Islet precursor cell (in vitro differentiated cells): Measurements from ENCODE around the gene SLC2A4.

ENCODE experiments used
- DNase-seq: peaks from one replicate; pipeline ENCODE4 v3.0.0-alpha.2; 2018

Gene SLC2A4

DNA sequence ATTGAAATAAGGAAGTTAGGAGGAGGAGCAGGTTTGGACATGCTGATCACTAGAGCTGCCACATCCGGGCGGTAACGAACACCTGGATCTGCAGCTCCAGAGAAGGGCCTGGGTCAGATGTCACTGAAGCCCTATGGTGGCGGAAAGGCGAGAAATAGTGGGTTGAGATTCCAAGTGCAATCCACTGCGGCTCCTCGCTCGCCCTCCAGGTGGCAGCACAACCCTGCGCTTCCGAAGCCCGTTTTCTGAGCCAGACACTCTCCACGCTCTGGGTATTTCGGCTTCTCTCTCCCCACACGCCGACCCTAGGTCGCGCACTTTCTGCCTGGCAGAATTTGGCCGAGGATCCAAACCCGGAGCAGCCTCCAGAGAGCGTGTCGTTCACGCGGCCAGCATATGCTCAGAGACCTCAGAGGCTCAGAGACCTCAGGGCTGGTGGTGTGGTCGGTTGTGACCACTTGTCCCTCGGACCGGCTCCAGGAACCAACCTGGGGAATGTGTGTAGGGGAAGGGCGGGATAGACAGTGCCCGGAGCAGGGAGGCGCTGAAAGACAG lies 922 bp upstream of the SLC2A4 start:
- peak; percentile 96 for DNase-seq

DNA sequence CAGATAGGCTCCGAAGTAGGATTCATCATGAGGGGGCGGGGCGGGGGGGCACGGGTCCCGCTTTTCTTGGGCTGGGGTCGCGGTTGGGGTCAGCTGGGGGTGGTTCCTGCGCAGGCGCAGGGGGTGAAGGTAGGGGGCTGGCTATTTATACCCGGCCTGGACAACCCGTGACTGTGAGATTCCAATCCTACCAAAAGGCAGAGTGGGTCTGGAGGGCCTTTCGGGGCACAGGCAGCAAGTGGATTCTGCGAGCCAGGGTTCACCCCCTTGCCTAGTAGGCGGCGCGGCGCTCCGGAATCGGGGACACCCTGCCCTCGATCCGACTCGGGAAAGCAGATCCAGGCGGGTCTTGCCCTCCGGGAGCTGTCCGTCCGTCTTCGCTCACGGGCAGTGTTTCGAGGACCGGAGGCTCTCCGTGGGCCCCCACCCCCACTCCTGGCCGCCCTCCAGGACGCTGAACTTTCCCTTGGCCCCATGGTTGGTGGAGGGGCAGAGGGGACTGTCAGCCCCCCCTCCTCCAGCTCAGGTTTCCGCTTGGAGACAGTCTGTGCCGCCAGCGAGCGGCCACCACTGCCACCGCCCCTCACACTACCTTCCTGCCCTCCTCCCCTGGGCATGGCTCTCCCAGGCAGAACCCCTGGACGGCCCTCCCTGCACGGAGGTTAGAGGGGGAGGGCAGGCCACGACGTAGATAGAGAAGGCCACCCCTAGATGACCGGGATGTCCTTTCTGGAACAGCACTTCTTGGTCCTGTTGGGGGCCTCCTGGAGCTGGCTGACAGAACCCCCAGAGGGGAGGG lies 634 bp downstream of the SLC2A4 start:
- peak; percentile 62 for DNase-seq

DNA sequence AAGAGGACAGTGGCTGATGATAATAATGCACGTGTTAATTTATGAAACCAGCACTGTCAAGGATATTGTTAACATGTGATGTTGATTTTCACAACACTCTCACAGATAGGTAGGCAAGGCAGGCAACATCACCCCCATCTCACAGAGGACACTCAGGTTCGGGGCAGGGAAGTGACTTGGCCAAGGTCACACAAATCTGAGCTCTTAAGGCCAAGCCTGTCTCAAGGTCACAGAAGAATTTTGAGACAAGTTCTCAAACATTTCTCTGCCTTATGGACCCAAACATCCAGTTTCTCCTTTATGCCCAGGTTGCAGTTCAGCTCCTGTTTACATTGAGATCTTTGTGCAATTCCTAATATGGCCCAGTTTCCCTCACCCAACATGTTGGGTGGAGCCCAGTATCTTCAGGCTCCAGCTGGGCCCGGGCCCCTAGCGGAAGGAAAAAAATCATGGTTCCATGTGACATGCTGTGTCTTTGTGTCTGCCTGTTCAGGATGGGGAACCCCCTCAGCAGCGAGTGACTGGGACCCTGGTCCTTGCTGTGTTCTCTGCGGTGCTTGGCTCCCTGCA lies 1.3 kb downstream of the SLC2A4 start:
- no peak for DNase-seq

DNA sequence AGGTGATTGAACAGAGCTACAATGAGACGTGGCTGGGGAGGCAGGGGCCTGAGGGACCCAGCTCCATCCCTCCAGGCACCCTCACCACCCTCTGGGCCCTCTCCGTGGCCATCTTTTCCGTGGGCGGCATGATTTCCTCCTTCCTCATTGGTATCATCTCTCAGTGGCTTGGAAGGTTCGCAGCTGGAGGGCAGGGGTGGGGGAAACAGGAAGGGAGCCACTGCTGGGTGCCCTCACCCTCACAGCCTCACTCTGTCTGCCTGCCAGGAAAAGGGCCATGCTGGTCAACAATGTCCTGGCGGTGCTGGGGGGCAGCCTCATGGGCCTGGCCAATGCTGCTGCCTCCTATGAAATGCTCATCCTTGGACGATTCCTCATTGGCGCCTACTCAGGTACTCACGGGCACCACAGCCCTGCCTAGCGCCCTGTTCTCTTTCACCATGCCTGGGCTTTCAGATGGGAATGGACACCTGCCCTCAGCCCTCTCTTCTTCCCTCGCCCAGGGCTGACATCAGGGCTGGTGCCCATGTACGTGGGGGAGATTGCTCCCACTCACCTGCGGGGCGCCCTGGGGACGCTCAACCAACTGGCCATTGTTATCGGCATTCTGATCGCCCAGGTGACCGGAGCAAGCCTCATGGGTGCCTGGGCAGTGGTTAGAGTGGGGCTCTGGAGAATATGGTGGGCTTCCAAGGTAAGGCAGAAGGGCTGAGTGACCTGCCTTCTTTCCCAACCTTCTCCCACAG lies 2.1 kb downstream of the SLC2A4 start:
- DNase-seq = peak; percentile 53

DNA sequence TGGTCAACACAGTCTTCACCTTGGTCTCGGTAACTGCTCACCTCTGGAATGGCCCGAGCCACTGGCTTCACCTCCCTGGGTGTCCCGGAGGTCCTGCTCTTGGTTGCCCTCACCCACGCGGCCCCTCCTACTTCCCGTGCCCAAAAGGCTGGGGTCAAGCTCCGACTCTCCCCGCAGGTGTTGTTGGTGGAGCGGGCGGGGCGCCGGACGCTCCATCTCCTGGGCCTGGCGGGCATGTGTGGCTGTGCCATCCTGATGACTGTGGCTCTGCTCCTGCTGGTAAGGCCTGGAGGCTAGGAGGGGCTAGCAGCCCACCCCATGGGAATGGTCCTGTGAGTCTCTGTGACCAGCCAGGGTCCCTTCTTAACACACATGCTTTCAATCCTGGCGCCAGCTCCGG lies 3.4 kb downstream of the SLC2A4 start:
- DNase-seq = no peak

DNA sequence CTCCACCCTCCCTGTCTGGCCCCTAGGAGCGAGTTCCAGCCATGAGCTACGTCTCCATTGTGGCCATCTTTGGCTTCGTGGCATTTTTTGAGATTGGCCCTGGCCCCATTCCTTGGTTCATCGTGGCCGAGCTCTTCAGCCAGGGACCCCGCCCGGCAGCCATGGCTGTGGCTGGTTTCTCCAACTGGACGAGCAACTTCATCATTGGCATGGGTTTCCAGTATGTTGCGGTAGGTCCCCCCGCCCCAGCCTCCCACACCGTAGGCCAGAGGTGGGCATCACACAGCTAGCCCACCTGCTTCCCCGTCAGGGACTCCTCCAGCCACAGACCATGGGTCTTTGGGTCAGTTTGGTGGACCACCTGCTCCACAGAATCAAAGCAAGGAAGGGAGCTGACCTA lies 4.2 kb downstream of the SLC2A4 start:
- no peak for DNase-seq

DNA sequence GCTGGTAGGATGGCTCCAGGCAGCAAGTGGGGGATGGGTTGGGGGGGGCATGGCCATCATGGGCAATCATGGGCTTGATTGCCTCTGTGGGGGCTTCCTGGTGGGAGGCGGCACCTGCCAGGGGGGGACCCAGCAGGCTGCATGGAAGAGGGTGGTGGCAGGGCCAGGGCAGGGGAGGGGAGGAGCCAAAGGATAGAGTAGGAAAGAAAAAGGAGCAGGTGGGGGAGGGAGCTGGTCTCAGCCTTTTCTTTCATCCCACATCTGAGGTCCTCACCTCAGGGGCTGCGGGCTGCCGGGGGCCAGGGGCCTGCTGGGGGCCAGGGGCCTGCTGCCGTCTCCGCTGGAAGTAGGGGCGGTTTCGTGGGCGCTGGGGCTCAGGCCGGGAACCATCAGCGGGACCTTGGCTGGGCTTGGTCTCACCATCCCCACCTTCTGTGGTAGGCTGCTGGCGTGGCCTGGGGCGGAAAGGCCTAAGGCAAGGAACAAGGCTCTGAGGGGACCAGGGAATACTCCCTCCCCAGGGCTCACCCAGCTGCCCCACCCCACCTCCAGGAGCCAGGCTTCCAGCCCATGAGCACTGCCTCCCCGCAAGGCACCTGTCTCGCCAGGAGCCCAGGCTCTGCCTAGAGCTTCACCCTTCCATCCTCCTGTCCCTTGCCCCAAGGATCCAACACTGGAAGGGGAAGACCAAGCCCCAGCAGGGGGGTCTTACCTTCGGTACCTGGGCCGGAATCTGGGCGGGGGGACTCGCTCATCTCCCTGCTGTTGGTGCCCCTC lies 7.9 kb downstream of the SLC2A4 start:
- peak; percentile 52 for DNase-seq

DNA sequence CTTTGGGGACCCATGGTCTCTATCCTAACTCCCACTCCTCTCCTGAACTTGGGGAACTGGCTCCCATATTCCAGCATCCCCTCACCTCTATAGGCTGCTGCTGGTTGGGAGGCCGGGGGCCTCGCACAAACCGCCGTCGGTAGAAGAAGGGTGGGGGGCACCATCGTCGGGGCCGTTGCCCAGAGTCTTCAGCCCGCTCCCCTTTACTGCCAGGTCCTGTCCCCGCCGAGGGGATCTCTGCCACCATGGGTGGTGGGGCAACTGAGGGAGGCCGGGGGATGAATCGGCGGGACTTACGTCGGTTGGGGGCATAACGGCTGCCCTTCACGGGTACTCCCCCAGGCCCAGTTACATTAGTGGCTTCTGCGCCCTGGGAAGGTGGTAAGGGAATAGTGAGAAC lies 8.6 kb downstream of the SLC2A4 start:
- no peak for DNase-seq

DNA sequence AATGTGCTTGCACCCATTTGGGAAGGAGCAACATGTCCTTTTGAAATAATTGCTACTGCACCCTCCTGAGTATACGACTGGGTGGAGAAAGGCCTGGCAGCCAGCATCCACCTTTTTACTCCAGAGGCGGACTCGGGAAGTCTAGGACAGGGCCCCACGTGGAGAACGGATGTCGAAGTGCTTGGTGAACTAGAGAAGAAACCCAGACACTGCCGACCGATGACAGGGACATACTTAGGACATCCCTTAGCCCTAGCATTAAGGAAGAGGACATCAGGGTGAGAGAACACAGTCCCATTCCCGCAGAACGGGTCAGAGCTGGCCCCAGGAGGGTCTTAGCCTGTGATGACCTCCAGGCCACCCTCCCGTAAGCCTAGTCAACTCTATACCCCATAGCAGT lies 9.2 kb downstream of the SLC2A4 start:
- DNase-seq = no peak

DNA sequence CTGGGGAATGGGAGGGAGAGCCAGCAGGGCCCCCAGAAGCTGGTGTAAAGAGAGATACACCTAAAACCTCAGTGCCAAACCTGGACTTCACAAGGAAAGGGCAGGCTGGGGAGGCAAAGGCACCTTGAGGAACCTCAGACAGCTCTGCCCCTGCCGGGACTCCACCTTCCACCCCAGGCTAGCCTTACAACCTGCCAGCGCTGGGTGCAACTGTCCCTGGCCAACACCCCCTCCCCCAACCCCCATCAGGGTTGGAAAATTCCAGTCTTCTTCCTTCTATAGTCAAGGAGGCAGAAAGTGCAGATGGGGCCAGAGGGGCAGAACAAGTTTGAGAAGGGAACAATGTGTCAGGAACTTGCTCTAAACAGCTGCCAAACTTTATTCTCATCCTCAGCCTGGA lies 10.7 kb downstream of the SLC2A4 start:
- DNase-seq = no peak

DNA sequence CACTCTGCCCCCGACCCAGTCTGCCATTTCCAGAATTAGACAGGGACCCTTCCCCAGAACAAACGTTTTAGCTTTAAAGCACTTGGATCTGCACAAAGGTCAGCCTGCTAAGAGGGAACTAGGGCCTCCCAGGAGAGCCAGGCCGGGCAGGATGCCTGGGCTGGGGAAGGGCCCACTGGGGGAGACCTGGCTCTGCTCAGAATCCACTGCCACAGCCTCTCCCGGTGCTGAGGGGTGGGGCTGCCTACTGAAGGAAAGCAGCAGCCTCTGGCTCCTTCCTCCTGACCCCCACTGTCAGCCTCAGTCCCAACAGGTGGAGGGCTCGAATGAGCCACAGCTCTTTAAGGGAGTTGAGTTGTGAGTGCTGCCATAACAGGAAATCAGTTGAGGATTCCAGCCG lies 11.2 kb downstream of the SLC2A4 start:
- DNase-seq = peak; percentile 56

DNA sequence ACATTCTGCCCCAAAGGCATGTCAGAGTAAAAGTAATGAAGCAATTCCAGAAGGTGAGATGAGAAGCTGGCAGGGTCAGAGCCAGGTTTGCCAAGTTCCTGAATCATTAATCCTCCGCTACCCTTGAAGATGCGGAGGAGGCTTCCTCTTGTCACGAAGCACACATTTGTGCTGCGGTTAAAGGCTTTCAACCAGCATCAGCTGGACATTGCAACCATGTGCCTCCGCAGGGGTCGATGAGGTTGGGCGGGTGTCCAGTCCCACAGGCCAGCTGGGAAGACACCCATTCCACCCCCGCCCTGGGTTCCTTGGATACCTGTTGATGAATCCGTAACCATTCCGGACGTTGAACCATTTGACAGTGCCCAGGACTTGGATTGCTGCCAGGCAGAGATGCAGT lies 11.6 kb downstream of the SLC2A4 start:
- DNase-seq = peak; percentile 46

DNA sequence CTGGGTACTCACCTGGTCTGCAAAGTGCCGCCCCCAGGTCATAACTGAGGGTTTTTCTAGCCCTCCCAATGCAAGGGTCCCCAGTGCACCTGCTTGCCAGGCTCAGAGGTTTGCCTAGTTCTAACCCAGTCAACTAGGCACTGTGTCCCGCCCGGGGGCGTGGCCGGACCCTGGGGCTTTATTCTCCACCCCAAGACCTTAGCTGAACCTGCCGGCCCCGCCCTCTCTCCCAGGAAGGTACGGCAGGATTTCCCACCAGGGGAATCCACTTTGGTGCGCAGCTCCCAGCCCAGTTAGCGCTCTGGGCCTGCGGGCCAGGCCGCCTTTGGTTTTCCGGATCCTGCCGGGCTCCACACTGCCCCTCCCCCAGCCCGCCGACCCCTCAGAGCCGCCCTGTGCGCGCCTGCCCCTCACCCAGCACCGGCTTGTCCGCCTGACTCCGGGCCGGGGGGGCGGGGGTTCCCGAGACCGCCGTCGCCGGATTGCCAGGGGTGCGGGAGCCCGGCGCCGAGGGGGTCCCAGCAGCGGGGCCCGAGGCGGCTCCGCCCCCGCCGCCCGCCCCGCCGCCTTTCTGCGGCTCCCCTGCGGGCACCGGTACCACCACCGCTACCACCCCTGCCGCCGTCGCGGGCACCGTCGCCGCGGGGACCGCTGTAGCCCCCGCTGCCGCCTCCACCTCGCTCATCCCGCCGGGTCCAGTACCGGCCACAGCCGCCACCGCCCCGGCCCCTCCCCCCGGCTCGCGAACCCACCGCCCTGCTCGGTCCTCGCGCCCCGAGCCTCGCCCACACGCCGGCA lies 12.5 kb downstream of the SLC2A4 start:
- peak; percentile 79 for DNase-seq

DNA sequence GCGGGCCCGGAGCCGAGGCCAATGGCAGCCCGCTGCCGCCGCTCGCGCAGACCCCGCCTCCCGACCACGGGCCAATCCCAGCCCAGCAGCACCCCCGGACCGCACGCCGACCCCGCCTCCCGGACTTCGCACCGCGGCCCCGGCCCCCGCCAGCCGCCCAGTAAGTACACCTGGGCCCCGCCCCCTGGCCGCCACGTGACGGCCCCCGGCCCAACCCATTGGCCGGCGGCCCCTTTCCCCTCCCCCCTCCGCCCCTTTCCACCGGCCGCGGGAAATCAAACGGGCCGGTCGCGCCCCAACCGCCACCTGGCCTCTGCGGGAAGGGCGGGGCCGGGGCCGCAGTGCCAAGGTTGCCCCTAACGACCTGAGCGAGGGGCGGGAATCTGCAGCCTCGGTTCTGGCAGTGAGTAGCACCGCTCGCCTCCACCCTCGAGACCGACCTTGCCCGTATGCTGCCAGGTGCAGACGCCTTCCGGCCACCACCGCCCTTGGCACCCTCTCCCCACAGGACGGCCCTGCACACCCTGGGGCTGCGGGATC lies 13.2 kb downstream of the SLC2A4 start, which contains the start of gene YBX2:
YBX2 (minus strand) TSS at position 26 of the 540 bp plus-strand sequence. CDS start 139 bp downstream, outside the sequence.
- peak; percentile 94 for DNase-seq

DNA sequence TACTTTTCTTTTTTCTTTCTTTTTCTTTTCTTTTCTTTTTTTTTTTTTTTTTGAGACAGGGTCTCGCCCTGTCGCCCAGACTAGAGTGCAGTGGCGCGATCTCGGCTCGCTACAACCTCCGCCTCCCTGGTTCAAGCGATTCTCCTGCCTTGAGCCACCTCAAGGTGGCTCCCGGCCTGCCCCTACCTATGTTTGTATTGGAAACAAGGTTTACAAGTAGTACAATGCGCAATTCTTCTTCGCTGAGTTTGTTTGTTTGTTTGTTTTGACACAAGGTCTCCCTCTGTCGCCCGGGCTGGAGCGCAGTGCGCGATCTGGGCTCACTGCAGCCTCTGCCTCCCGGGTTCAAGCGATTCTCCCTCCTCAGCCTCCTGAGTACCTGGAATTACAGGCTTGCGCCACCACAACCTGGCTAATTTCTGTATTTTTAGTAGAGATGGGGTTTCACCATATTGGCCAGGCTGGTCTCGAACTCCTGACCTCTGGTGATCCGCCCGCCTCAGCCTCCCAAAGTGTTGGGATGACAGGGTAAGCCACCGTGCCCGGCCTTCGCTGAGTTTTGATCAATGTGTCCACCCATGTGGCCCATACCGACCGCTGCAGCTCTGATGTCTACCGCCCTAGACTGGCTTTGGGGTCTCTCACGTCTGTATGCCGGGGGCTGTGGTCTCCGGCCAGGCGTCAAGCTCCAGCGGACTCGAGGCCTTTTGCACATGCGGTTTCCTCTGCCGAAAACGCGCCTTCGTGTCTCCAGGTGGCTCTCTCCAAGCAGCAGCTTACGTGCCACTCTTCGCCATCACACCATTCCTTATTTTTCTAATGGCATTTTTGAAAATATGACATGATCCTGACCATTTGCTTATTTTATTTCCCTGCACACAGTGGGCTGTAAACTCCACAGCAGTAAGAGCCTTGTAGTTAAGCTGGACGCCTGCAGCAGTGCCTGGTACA lies 14.0 kb downstream of the SLC2A4 start:
- DNase-seq = peak; percentile 60

DNA sequence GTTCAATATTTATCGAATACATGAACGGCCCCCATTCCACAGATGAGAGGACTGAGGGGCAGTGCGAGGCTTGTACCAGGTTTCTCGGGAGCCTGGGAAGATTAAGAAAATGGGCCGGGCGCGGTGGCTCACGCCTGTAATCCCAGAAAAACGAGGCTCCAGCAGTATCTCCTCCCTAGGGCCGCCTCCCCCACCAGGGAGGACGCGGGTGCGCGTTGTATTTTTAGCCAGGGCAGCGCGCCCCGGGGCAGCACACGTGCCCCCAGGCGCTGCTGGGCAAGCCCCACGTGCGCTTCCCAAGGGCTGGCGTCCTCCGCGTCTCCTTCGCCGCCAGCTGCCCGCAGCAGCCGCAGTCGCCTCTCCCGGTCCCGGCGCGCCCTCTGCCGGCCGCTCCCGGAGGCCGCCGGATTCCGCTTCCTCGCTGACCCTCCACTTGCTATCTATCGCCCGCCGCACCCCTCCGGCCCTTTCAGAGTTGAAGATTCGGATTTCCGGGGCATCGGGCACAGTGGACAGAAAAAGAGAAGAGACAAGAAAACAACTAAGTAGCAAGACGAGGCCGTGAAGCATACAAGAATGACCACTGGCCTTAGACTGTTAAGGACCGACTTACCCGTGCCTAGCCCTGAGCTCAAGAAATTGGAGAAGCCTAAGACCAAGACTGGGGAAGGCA lies 14.8 kb downstream of the SLC2A4 start:
- peak; percentile 94 for DNase-seq

DNA sequence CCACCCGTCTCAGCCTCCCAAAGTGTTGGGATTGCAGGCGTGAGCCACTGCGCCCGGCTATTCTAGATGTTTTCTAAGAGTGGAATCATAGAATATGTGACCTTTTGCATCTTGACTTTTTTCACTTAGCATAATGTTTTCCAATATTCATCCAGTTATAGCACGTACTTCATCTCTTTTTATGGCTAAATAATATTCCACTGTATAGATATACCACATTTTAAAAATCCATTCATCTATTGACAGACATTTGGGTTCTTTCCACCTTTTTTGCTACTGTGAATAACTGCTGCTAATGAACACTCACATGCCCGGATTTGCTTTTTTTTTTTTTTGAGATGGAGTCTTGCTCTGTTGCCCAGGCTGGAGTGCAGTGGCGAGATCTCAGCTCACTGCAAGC lies 22.7 kb downstream of the SLC2A4 start:
- DNase-seq = no peak

DNA sequence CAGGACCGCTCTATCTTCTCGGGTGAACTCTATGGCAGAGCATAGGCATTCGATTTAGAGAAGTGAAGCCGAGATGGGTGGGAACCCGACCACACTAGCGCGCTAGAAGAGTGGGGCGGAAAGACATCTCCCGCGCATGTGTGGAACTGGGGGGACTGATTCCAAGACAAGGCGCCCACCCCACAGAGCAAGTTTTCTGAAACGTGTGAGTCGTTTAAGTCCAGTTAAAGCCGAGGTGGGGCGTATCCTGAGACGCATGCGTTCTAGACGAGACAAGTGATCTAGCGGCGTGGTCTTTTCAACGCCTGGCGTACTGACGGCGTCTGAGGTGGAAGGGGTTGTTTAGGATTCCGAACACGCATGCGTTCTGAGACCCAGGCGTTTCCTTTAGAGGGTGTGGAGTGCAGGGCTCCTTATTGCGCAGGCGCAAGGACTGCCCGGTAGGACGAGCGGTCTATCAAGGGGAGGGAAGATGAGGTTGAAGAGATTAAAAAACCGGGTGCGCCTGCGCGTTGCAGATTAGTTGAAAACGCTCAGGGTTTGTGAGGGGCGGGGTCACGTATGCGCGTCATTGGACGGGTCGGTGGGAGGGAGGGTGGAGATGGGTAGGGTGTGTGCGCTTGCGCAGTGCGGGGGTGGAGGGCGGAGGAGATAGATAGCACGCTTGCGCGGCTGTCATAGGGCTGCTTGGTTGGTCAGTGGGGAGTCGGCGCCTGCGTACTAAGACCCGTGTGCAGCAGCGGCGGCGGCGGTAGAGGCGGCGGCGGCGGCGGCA lies 25.6 kb downstream of the SLC2A4 start, which contains the start of gene EIF5A:
EIF5A (plus strand) TSS at position 718 of the 775 bp plus-strand sequence. CDS start 2,008 bp downstream, outside the sequence.
- peak; percentile 100 for DNase-seq
